Panc1 (cell line): ENCODE measurements around the gene UBE2QL1. TPM values are rescaled to one million over a fixed set of nuclear protein-coding genes. Genes with fewer than 3 reads are reported as not detected.

Experiments used
- ATAC-seq: fragments of 200-7000 bp; cut with Tn5 transposase; 2 replicates; pipeline ENCODE4 v1.9.1; 2020; ENCODE audit warnings: mild to moderate bottlenecking, moderate library complexity
- BruUV-seq: library from RNA; stranded (reverse); fragments of 400-500 nt; replicated peaks from 2 replicates; lab custom pipeline; 2021; lab: Mats Ljungman, UMichigan
- CTCF ChIA-PET: fragments of 300-600 bp; sonication (Branson Sonifier 250); formaldehyde crosslinking; loops from one replicate; lab custom pipeline; 2022; ENCODE audit warnings: antibody characterized with exemption; lab: Charles Lee
- POLR2A ChIA-PET: fragments of 300-600 bp; sonication (Branson Sonifier 250); formaldehyde crosslinking; loops from one replicate; lab custom pipeline; 2022; ENCODE audit warnings: antibody characterized with exemption; lab: Charles Lee
- DNase-seq: peaks from one replicate; pipeline ENCODE4 v3.0.0-alpha.2; 2010; ENCODE audit warnings: low read depth, low spot score
- H3K27ac ChIP-seq: 2 replicates; pipeline ENCODE4 v1.5.1; 2011; ENCODE audit warnings: mild to moderate bottlenecking, low read length, inconsistent platforms
- H3K27me3 ChIP-seq: fragments of 200-500 bp; sonication (Bioruptor generic); 2 replicates; pipeline ENCODE4 v1.6.0; 2014; ENCODE audit warnings: low read length, inconsistent platforms; ENCODE audit not compliant: control insufficient read depth, insufficient read depth
- H3K36me3 ChIP-seq: fragments of 200-500 bp; sonication (Bioruptor generic); 2 replicates; pipeline ENCODE4 v1.5.1; 2014; ENCODE audit warnings: inconsistent platforms, mild to moderate bottlenecking, low read length, moderate library complexity; ENCODE audit not compliant: control insufficient read depth, insufficient read depth
- H3K4me1 ChIP-seq: 2 replicates; pipeline ENCODE4 v1.5.1; 2011; ENCODE audit warnings: inconsistent platforms, mild to moderate bottlenecking, low read length, moderate library complexity; ENCODE audit not compliant: control insufficient read depth, insufficient read depth
- H3K4me3 ChIP-seq, 2 experiments: 2 replicates each; pipeline ENCODE4 v1.5.1; 2011 to 2012; ENCODE audit warnings: low read depth in 2 of 2, low read length in 2 of 2, mild to moderate bottlenecking in 2 of 2, inconsistent platforms in 1 of 2, moderate library complexity in 1 of 2
- H3K9me3 ChIP-seq: fragments of 200-500 bp; sonication (Bioruptor generic); 2 replicates; pipeline ENCODE4 v1.5.1; 2014; ENCODE audit warnings: low read depth, mild to moderate bottlenecking, inconsistent platforms, low read length, moderate library complexity; ENCODE audit not compliant: control insufficient read depth, insufficient read depth
- CTCF ChIP-seq: fragments of 450-650 bp; IDR thresholded peaks from 2 replicates; pipeline ENCODE4 v1.5.1; 2017; ENCODE audit warnings: mild to moderate bottlenecking
- POLR2AphosphoS5 ChIP-seq: IDR thresholded peaks from 2 replicates; pipeline ENCODE4 v1.6.1; 2012; ENCODE audit warnings: mild to moderate bottlenecking, low read depth, low read length, moderate library complexity
- REST ChIP-seq, 2 experiments: IDR thresholded peaks; 2 replicates each; pipeline ENCODE4 v1.6.1; 2011 to 2012; ENCODE audit warnings: low read depth in 2 of 2, control low read depth in 1 of 2, low read length in 1 of 2, mild to moderate bottlenecking in 1 of 2, moderate library complexity in 1 of 2; ENCODE audit not compliant: insufficient read depth in 1 of 2
- SIN3A ChIP-seq: IDR thresholded peaks from 2 replicates; pipeline ENCODE4 v1.6.1; 2012; ENCODE audit warnings: low read depth, mild to moderate bottlenecking, low read length, moderate library complexity, borderline replicate concordance; ENCODE audit not compliant: insufficient read depth
- TCF7L2 ChIP-seq: IDR thresholded peaks from 2 replicates; pipeline ENCODE4 v1.6.1; 2011; ENCODE audit warnings: mild to moderate bottlenecking, low read depth, low read length, inconsistent platforms
- in situ Hi-C: cut with HindIII; loops from 2 replicates; pipeline ENCODE4 v1.10.0; 2016; ENCODE audit warnings: low sequenced_read_pairs, low pct_unique_long_range_greater_than_20kb
- intact Hi-C: fragments of 100-400 bp; cut with micrococcal nuclease; formaldehyde crosslinking; loops from one replicate; pipeline ENCODE4 v1.10.0; 2022; ENCODE audit not compliant: unreplicated experiment
- total RNA-seq: library from RNA; stranded (reverse); gene quantifications from one replicate; pipeline ENCODE4 v1.2.1, GENCODE V29; 2021; ENCODE audit not compliant: unreplicated experiment

Gene UBE2QL1
- total RNA-seq, 1 experiment from 2014 or later = not detected

- Histone ChIP-seq H3K4me3 (no peak overlapping the region), H3K9me3 (no peaks in the 10 kb centered on the region), H3K36me3 (no peaks in the 10 kb centered on the region), H3K27ac (no peak overlapping the region), H3K27me3 (no peaks in the 10 kb centered on the region; the same call in 1 of the 2 replicates), H3K4me1 (no peaks in the 10 kb centered on the region)
- TF ChIP-seq POLR2AphosphoS5 (no peak), CTCF (no peak), TCF7L2 (no peak), REST (IDR thresholded peaks at IDR 0.05; ENCODE audit: insufficient read depth in 1 of 2, low read depth in 2 of 2, low read length in 1 of 2) (no peak), SIN3A (no peak)
- DNase-seq (no peak), ATAC-seq (no peak)
- POLR2A ChIA-PET = no interaction called here
- CTCF ChIA-PET = no interaction called here
- intact Hi-C loops = no loop called here
- no TSS peak for BruUV-seq
- in situ Hi-C loops = no loop called here
Observed at GRCh38 chr5:6517510-6517909, 68.9 kb downstream of the UBE2QL1 start.

GRCh38 chr5:6518298-6519057 lies 69.8 kb downstream of the UBE2QL1 start:
- H3K4me3 ChIP-seq = no peak overlapping the region
- ChIA-PET POLR2A (no interaction called here), CTCF (interaction anchor here (0.6 kb wide), 1 partner anchor 56 kb away, joined by 3 read pairs; no protein-coding TSS in a partner anchor)
- BruUV-seq = no TSS peak
- H3K36me3 ChIP-seq = no peaks in the 10 kb centered on the region
- ATAC-seq = no peak
- no peaks in the 10 kb centered on the region; the same call in 1 of the 2 replicates for H3K27me3 ChIP-seq
- no peaks in the 10 kb centered on the region for H3K4me1 ChIP-seq
- DNase-seq = no peak
- in situ Hi-C loops = no loop called here
- intact Hi-C loops = no loop called here
- no peak overlapping the region for H3K27ac ChIP-seq
- no peaks in the 10 kb centered on the region for H3K9me3 ChIP-seq
- TF ChIP-seq POLR2AphosphoS5 (no peak), CTCF (no peak), REST (IDR thresholded peaks at IDR 0.05; ENCODE audit: insufficient read depth in 1 of 2, low read depth in 2 of 2, low read length in 1 of 2) (no peak), SIN3A (no peak), TCF7L2 (no peak)
